Retinal pigment epithelial cell (primary cell): ENCODE results near the gene EEF1G.

Experiments used
- DNase-seq: peaks from one replicate; pipeline ENCODE4 v3.0.0-alpha.2; 2010; ENCODE audit warnings: low read depth
- H3K4me3 ChIP-seq: 2 replicates; pipeline ENCODE4 v1.5.1; 2011; ENCODE audit warnings: mild to moderate bottlenecking, low read length, control low read depth, moderate library complexity
- TF ChIP-seq, protein P1 (sequence below): conservative IDR thresholded peaks from 2 replicates; pipeline ENCODE4 v1.5.1; 2011; ENCODE audit warnings: low read depth, low read length, control low read depth, inconsistent platforms

Gene EEF1G

GRCh38 chr11:62602141-62603071 is 28.7 kb upstream of the EEF1G start:
- no peak for DNase-seq
- peak overlapping the region; percentile 48 for H3K4me3 ChIP-seq
- TF ChIP-seq, protein P1, sequence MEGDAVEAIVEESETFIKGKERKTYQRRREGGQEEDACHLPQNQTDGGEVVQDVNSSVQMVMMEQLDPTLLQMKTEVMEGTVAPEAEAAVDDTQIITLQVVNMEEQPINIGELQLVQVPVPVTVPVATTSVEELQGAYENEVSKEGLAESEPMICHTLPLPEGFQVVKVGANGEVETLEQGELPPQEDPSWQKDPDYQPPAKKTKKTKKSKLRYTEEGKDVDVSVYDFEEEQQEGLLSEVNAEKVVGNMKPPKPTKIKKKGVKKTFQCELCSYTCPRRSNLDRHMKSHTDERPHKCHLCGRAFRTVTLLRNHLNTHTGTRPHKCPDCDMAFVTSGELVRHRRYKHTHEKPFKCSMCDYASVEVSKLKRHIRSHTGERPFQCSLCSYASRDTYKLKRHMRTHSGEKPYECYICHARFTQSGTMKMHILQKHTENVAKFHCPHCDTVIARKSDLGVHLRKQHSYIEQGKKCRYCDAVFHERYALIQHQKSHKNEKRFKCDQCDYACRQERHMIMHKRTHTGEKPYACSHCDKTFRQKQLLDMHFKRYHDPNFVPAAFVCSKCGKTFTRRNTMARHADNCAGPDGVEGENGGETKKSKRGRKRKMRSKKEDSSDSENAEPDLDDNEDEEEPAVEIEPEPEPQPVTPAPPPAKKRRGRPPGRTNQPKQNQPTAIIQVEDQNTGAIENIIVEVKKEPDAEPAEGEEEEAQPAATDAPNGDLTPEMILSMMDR: peak; percentile 10

GRCh38 chr11:62601372-62602140 is 27.9 kb upstream of the EEF1G start, which contains the start of gene MTA2:
Gene MTA2, minus strand, starts transcription at chr11:62601865. Its CDS starts 415 bp downstream, at chr11:62601450.
- DNase-seq: peak; percentile 94
- TF ChIP-seq, protein P1: no peak
- H3K4me3 ChIP-seq: peak within 1 kb of the TSS; percentile 90

DNA sequence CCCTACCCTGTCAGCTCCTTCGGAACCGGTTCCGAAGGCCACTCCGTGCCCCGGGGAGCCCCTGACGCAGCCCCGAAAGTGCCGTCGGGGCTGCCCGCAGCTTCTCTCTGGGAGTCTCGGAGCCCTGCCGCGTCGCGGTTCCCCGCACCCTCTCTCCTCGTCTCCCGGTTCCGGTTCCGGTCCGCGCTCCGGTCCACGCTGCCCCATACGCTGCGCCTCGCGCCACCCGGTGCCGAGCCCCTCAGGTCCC is 27.4 kb upstream of the EEF1G start:
- TF ChIP-seq, protein P1: no peak
- DNase-seq: no peak
- H3K4me3 ChIP-seq: peak overlapping the region; percentile 90

DNA sequence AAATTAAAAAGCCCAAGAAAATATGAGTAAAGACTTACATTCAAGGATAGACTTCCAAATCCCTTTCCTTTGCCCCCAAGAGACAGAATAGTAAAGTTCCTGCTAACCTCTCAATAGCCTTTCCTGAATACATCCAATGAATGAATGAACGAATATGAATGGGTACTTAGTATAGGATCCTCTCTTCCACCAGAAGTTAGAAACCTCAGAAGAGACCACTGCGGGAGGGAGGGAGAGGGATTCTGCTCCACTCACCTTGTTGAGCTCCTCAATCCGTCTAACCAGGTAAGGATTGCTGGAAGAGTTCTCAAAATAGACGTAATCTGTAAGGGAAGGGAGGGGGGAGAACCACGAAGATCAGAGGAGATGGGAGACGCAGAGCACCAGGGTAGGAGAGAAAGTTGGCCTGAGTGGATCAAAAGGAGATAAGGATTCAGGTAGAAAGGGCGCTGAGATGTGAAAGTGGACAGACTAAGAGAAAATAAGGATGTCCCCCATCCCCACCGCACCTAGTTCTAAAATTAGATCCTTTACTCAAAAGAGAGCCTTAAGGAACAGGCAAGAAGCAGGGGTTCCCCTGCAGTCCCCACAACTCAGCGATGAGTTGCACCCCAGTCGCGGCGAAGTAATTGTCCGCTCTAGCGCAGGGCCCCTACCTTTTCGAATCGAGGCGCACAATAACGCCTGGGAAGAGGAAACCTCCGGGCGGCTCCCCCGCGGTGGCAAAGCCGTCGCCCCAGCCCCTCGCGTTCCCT is 26.9 kb upstream of the EEF1G start:
- peak overlapping the region; percentile 90 for H3K4me3 ChIP-seq
- TF ChIP-seq, protein P1: no peak
- no peak for DNase-seq

DNA sequence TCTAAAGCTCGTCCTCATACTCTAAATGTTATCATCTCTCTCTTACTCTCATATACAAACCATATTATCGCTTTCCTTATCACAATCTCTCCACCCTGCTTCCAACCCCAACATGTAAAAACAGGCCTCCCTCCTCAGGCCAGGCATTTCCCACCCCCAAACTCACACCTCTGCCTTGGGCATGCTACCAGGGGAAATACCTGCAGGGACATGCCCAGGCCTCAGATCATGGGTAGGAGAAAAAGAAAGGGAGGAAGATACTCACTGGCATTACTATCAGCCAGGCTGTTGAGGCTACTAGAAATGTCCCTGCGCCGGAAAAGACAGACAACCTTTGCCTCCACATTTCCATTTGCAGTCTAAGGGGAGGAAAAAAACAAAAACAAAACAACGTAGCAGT is 26.2 kb upstream of the EEF1G start:
- DNase-seq: no peak
- TF ChIP-seq, protein P1: no peak
- H3K4me3 ChIP-seq: peak overlapping the region; percentile 90

DNA sequence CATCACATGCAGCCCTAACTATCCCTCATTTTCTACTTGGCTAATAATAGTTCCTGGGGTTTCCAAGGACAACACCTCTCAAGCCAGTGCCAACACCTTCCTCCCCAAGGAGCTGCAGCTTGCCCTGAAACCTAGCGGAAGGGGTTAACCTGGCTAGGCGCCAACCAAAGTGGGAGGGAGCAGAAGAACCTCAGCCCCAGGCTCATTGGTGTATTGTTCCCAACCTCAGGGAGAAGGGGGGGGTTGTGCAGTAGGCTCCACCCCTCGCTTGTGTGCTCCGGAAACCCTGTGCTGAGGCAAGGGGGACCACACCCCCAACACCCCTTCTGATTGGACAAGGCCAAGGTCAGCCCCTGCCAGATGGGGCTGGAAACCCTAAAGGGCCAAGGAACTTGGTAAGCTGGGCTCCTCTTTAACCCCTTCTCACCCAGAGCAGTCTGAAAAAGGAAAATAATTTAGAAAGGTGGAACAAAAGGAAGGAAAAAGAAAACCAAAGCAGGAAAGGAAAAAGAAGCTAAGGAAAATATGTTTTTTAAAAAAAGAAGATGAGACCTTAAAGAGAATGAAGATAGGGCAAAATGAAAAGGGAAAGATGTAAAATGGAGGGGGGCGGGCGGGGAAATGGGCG is 25.5 kb upstream of the EEF1G start:
- peak; percentile 98 for DNase-seq
- peak overlapping the region; percentile 38 for H3K4me3 ChIP-seq
- TF ChIP-seq, protein P1: no peak
